Mucosa of rectum (tissue), 2 donors: ENCODE data around the gene S100A11.

Experiments
- H3K27ac ChIP-seq, 2 donors: one replicate each; pipeline ENCODE4 v1.7.0; 2013; ENCODE audit warnings: inconsistent platforms in 2 of 2, low read depth in 2 of 2, low read length in 2 of 2
- H3K27me3 ChIP-seq, 2 donors: one replicate each; pipeline ENCODE4 v1.7.0; 2013; ENCODE audit warnings: low read length in 2 of 2; ENCODE audit not compliant: control insufficient read depth in 2 of 2, insufficient read depth in 2 of 2
- H3K36me3 ChIP-seq, 2 donors: one replicate each; pipeline ENCODE4 v1.7.0; 2013; ENCODE audit warnings: low read length in 2 of 2; ENCODE audit not compliant: control insufficient read depth in 2 of 2, insufficient read depth in 2 of 2
- H3K4me1 ChIP-seq, 2 donors: one replicate each; pipeline ENCODE4 v1.7.0; 2013; ENCODE audit warnings: low read length in 2 of 2, mild to moderate bottlenecking in 1 of 2; ENCODE audit not compliant: control insufficient read depth in 2 of 2, insufficient read depth in 2 of 2
- H3K4me3 ChIP-seq, 2 donors: one replicate each; pipeline ENCODE4 v1.7.0; 2013; ENCODE audit warnings: low read length in 2 of 2
- H3K9ac ChIP-seq, 2 donors: one replicate each; pipeline ENCODE4 v1.7.0; 2013; ENCODE audit warnings: low read length in 2 of 2, low read depth in 1 of 2, mild to moderate bottlenecking in 1 of 2
- H3K9me3 ChIP-seq, 2 donors: one replicate each; pipeline ENCODE4 v1.7.0; 2013; ENCODE audit warnings: low read length in 2 of 2; ENCODE audit not compliant: control insufficient read depth in 2 of 2
- donor health status: healthy.
- donor health status: Normal muscosa, but diverticular disease.

S100A11 gene

DNA sequence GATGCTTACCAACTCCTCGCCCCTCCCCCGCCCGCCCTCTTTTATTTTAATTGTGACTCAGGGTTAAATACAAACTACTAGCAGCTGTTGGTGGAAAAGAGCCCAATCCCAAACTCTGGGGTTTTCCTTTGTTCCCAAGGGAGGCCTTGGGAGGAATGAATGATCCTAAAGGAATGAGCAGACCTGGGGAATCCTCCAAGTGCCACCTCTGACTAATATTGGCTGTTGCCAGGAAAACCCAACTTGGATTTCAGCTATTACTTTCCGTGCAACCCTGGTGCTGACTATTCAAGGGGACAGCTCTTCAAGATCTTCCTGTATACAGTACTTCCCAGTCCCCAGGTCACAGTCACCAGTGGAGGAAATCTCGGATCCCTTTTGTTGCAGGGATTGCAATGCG lies 41.8 kb downstream of the S100A11 start:
- Histone ChIP-seq H3K4me3 (no peak overlapping the region), H3K4me1 (peaks cover 33 to 37% of the 10 kb centered on the region in 2 donors), H3K9me3 (no peaks in the 10 kb centered on the region), H3K27me3 (no peaks in the 10 kb centered on the region), H3K36me3 (peaks cover 0 to 2% of the 10 kb centered on the region in 2 donors), H3K27ac (peak overlapping the region; percentile 43 to 64), H3K9ac (no peak overlapping the region)

DNA sequence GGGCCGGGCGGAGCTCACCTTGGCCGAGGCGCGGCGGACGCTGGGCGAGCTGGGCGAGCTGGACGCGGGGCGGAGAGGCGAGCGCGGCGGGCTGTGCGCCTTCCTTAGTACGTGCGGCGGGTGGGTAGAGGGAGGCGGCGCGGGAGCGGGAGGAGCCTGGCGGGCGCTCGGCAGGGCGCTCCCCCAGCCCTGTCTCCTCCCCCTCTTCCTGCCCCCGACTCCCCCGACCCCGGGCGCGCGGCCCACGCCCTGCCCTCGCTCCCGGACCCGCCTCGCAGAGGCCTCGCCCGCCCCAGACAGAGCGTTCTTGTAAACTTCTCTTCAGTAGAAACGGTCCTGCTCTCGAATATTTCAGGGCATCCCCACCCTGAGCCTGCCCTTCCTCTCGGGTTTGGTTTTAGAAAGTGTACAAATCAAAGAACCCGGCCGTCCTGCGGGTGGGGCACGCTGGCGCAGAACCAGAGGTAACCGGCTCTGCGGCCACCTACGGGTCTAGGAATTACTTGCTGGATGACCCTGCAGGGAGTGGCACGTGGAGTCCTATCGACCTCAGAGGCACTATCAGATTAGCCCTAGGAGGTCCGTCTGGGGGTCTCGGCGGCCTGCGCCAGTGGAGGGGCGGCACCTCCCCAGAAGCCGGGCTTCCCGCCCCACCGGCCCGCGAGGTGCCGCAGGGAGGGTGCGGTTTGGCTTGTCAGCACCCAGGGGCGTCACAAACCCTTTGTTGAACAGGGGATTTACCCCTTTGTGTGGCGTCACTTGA lies 42.9 kb downstream of the S100A11 start, which contains the start of gene S100A10:
TSS of gene S100A10 (minus strand) at position 126 of the 763 bp plus-strand sequence. CDS start 7,629 bp downstream, outside the sequence.
- no peaks in the 10 kb centered on the region for H3K9me3 ChIP-seq
- no peaks in the 10 kb centered on the region for H3K27me3 ChIP-seq
- H3K9ac ChIP-seq = peak within 1 kb of the TSS; percentile 95 to 99
- peak within 1 kb of the TSS; percentile 99 for H3K27ac ChIP-seq
- peaks cover 44 to 47% of the 10 kb centered on the region in 2 donors for H3K4me1 ChIP-seq
- H3K4me3 ChIP-seq = peak within 1 kb of the TSS; percentile 91 to 98
- peaks cover 2 to 4% of the 10 kb centered on the region in 2 donors for H3K36me3 ChIP-seq

DNA sequence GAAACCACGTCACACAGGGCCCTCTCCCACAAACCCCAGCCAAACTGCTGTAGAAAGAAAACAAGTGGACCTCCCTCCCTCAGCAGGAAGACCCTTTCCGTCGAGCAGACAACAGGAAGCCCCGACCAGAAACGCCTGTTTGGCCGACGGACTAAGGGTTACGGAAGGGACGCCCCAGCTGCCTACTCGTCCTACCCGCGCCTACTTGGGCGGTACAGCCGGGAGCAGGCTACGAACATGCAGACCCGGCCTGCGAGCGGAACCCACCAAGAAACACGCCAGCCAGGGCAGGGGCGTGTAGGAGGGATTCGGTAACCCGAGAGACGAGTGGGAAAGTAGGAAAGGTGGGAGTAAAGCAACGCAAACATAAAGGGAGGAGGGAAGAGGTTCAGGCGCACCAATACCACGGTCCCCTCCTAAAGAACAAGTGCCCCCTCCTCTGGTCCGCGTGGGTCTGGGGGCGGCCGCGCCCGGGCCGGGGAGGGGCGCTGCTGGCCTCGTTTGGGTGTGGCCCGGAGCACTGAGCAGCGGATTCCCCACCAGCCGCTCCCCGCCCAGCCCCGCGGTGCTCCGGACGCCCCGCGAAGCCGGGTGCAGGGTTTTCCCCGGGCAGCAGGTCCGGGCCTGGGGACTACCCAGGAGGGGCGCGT lies 43.6 kb downstream of the S100A11 start:
- H3K4me1 ChIP-seq = peaks cover 51 to 53% of the 10 kb centered on the region in 2 donors
- no peaks in the 10 kb centered on the region for H3K27me3 ChIP-seq
- peaks cover 2 to 4% of the 10 kb centered on the region in 2 donors for H3K36me3 ChIP-seq
- peak overlapping the region; percentile 91 to 98 for H3K4me3 ChIP-seq
- H3K9me3 ChIP-seq = no peaks in the 10 kb centered on the region
- H3K9ac ChIP-seq = peak overlapping the region; percentile 95 to 99
- H3K27ac ChIP-seq = peak overlapping the region; percentile 99

DNA sequence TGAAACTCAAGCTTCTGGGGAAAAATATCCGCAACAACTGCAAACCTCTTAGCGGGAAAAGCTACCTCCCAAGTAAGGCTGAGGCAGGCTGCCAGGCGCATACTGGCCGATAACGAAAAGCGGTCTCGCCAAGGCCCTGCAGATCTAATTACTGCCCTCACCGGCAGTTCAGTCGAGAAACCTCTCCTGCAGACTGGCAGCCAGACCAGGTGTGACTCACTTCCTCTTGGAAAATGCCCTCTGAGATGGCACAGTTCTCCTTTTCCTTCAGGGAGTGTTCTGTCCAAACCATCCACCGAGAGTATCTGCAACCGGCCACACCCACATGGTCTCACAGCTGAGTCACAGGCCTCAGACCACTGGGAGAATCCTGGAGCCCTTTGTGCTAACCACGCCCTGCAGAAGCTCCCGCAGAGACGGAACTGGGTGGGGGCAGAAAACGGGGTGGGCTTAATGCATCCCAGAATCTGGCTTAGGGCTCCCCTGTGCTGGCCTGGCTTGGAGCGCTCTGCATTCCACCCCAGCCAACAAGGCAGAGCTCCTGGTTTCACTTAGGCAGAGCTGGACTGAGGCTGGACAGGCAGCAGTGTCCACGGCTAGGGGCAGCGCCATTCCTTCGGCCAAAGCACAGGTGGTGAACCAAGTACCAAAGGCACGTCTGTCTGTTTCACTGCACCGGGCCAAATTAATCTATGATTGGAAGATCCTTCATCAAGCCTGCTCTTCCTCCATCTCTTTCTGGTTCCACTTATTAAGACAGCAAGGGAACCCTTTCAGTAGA lies 44.3 kb downstream of the S100A11 start:
- H3K9ac ChIP-seq = peak overlapping the region; percentile 95 to 99
- H3K4me1 ChIP-seq = peaks cover 57 to 60% of the 10 kb centered on the region in 2 donors
- peak overlapping the region; percentile 91 to 98 for H3K4me3 ChIP-seq
- peak overlapping the region; percentile 99 for H3K27ac ChIP-seq
- no peaks in the 10 kb centered on the region for H3K9me3 ChIP-seq
- H3K36me3 ChIP-seq = peaks cover 2 to 4% of the 10 kb centered on the region in 2 donors
- no peaks in the 10 kb centered on the region for H3K27me3 ChIP-seq

DNA sequence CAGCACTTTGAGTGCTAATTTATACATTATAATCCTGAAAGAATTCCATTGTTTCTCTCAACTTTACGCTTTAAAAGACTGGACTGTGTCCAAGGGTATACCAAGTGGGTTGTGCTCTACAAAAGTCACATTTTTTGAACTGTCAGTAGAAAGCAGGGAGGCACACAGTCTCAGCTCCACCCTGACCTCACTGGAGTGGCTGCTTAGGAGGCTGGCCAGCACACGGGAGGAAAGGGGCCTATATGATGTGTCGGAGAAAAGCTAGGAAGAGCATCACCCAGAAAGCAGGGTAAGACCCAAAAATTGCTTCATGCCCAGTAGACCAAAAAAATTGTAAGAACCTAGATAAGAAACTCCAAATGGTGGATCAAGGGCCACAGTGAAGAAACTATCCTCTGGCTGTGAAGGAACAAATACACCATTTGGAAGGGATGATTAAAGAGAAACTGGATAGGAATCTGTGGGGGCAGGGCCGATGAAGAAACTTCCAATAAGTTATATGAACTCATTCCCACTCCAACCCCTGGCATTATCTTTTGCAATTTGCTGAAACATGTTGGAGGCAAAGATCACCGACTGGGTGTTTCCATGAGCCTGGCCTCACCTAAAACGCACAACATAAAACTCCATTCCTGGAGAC lies 45.0 kb downstream of the S100A11 start:
- Histone ChIP-seq H3K27ac (peak overlapping the region; percentile 99), H3K36me3 (peaks cover 2 to 4% of the 10 kb centered on the region in 2 donors), H3K27me3 (no peaks in the 10 kb centered on the region), H3K9me3 (no peaks in the 10 kb centered on the region), H3K4me1 (peaks cover 60 to 62% of the 10 kb centered on the region in 2 donors), H3K4me3 (peak overlapping the region; percentile 91 to 98), H3K9ac (peak overlapping the region; percentile 95 to 99)

DNA sequence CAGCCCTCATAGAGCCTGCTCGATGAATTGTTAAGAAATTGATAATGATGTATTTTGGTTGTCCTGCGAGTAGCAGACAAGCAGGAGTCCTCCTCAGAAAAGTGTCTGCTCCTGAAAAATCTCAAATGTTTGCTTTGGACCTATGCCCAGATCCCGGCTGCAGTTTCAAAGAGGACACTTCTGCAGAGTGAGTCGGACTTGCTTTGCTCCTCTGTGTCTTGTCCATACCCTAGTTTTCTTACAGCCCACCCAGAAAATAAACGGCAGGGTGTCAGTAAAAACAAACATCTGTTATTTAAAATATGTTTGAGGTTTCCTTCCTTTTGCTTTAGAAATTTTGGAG lies 46.0 kb downstream of the S100A11 start:
- H3K9me3 ChIP-seq = no peaks in the 10 kb centered on the region
- peak overlapping the region; percentile 91 to 98 for H3K4me3 ChIP-seq
- no peaks in the 10 kb centered on the region for H3K27me3 ChIP-seq
- peaks cover 6% of the 10 kb centered on the region in 2 donors for H3K36me3 ChIP-seq
- H3K4me1 ChIP-seq = peaks cover 57 to 58% of the 10 kb centered on the region in 2 donors
- H3K27ac ChIP-seq = peak overlapping the region; percentile 99
- H3K9ac ChIP-seq = peak overlapping the region; percentile 95 to 99

DNA sequence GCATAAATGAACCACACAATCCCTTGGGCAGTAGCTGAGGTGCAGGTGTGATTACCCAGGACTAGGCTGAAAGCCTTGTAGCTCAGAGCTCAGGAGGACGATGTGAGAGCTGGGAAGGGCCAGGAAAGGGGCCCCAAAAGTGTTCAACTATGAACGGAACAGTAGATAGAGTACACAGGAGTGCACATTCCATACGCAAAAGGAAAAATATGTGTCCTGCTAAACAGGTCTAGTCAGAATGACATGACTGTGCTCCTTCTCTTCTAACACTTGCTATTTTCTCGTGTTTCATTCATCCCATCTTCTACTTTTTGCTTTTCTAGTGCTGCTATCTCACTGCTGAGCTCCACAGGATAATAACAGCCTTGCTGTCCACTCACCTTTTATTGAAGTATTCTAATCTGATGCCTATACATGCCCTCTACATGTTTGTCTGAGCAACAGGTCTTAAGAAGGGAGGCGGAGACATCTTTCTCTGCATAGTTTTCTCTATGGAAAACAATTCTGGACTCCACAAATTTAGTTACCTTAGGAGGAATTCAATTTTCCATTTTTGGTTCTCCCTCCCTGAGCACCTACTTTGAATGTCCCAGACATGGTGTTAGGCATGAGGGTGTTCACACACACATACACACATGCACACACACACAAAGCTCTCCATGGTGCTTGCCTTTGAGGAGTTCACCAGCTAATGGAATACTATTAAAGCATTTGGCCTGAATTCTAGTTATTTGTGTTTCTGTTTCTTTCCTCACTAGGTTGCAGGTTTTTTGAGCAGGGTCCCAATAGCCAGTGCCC lies 46.5 kb downstream of the S100A11 start:
- peak overlapping the region; percentile 69 to 99 for H3K27ac ChIP-seq
- peak overlapping the region; percentile 49 to 50 for H3K9ac ChIP-seq
- H3K9me3 ChIP-seq = no peaks in the 10 kb centered on the region
- H3K4me1 ChIP-seq = peaks cover 53 to 56% of the 10 kb centered on the region in 2 donors
- H3K4me3 ChIP-seq = peak overlapping the region; percentile 91 to 98
- no peaks in the 10 kb centered on the region for H3K27me3 ChIP-seq
- peaks cover 12% of the 10 kb centered on the region in 2 donors for H3K36me3 ChIP-seq

DNA sequence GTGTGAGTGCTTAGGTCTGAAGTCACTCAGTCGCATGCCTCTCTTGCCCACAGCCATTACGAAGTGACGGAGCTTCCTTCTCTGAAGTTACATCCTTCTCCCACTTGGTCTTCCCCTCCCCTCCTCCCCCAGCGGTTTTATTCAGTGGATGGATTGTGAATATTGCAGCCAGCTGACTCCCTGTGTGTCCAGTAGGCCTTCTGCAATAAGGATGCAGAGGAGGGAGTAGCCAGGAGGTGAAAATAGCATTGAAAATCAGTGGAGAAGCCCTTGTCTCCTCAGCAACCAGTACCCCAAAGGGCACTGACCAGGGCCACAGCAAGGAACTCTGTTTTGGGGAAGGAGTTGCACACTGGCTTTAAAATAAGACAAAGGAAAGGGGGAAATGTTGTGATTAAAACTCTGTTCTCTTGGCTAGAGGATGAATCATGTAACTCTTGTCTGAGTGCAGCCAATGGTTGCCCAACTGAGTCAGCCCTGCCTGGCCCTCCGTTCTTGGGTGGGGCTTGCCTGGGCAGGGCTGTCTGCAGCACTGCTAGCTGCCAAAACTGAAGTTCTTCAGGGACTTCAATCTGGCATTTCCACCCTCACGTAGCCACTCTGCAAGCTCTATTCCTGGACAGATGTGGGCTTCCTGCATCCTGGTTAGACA lies 47.5 kb downstream of the S100A11 start:
- Histone ChIP-seq H3K27ac (peak overlapping the region; percentile 69 to 80), H3K27me3 (no peaks in the 10 kb centered on the region), H3K36me3 (peaks cover 21% of the 10 kb centered on the region in 2 donors), H3K9me3 (no peaks in the 10 kb centered on the region), H3K9ac (peak overlapping the region; percentile 34), H3K4me3 (peak overlapping the region; percentile 31 to 98), H3K4me1 (peaks cover 46 to 59% of the 10 kb centered on the region in 2 donors)
